IPS-15b (cell line): ENCODE measurements around the gene SKIC8.
A peak's percentile ranks its signal among the peaks of the same experiment; 100 is the strongest.

Experiments used
- H3K27me3 ChIP-seq: one replicate; pipeline ENCODE4 v1.6.1; 2013; ENCODE audit warnings: low read length; ENCODE audit not compliant: control insufficient read depth, insufficient read depth
- H3K36me3 ChIP-seq: one replicate; pipeline ENCODE4 v1.6.1; 2013; ENCODE audit warnings: low read length; ENCODE audit not compliant: control insufficient read depth, insufficient read depth
- H3K4me1 ChIP-seq: one replicate; pipeline ENCODE4 v1.6.1; 2013; ENCODE audit warnings: mild to moderate bottlenecking, low read length; ENCODE audit not compliant: control insufficient read depth, insufficient read depth
- H3K4me3 ChIP-seq: one replicate; pipeline ENCODE4 v1.5.1; 2013; ENCODE audit warnings: low read depth, low read length
- H3K9ac ChIP-seq: one replicate; pipeline ENCODE4 v1.6.1; 2013; ENCODE audit warnings: low read depth, mild to moderate bottlenecking, low read length
- H3K9me3 ChIP-seq: one replicate; pipeline ENCODE4 v1.6.1; 2013; ENCODE audit warnings: mild to moderate bottlenecking, low read length; ENCODE audit not compliant: control insufficient read depth, insufficient read depth

SKIC8 gene

GRCh38 chr15:78319588-78319987 is 20.2 kb upstream of the SKIC8 start:
- H3K4me3 ChIP-seq: no peak overlapping the region
- no peaks in the 10 kb centered on the region for H3K9me3 ChIP-seq
- no peak overlapping the region for H3K9ac ChIP-seq
- no peaks in the 10 kb centered on the region for H3K36me3 ChIP-seq
- peaks cover 17% of the 10 kb centered on the region for H3K4me1 ChIP-seq
- H3K27me3 ChIP-seq: no peaks in the 10 kb centered on the region

GRCh38 chr15:78317145-78317836 is 17.9 kb upstream of the SKIC8 start:
- H3K36me3 ChIP-seq: no peaks in the 10 kb centered on the region
- no peaks in the 10 kb centered on the region for H3K27me3 ChIP-seq
- H3K9me3 ChIP-seq: no peaks in the 10 kb centered on the region
- H3K4me1 ChIP-seq: peaks cover 17% of the 10 kb centered on the region
- H3K9ac ChIP-seq: no peak overlapping the region
- no peak overlapping the region for H3K4me3 ChIP-seq

- Histone ChIP-seq H3K9me3 (no peaks in the 10 kb centered on the region), H3K36me3 (no peaks in the 10 kb centered on the region), H3K4me1 (peaks cover 12% of the 10 kb centered on the region), H3K27me3 (no peaks in the 10 kb centered on the region), H3K9ac (peak overlapping the region; percentile 55), H3K4me3 (no peak overlapping the region)
These were observed 17.1 kb upstream of the SKIC8 start for GRCh38 chr15:78316283-78317083.

GRCh38 chr15:78315686-78316282 is 16.4 kb upstream of the SKIC8 start:
- Histone ChIP-seq H3K4me1 (peaks cover 12% of the 10 kb centered on the region), H3K9me3 (no peaks in the 10 kb centered on the region), H3K4me3 (no peak overlapping the region), H3K36me3 (no peaks in the 10 kb centered on the region), H3K9ac (peak overlapping the region; percentile 55), H3K27me3 (no peaks in the 10 kb centered on the region)

GRCh38 chr15:78314181-78314581 is 14.8 kb upstream of the SKIC8 start:
- H3K9ac ChIP-seq: no peak overlapping the region
- H3K4me1 ChIP-seq: peaks cover 12% of the 10 kb centered on the region
- no peaks in the 10 kb centered on the region for H3K36me3 ChIP-seq
- H3K4me3 ChIP-seq: no peak overlapping the region
- H3K9me3 ChIP-seq: no peaks in the 10 kb centered on the region
- H3K27me3 ChIP-seq: no peaks in the 10 kb centered on the region

GRCh38 chr15:78313383-78313782 is 14.0 kb upstream of the SKIC8 start:
- no peaks in the 10 kb centered on the region for H3K27me3 ChIP-seq
- H3K9ac ChIP-seq: no peak overlapping the region
- H3K4me3 ChIP-seq: no peak overlapping the region
- no peaks in the 10 kb centered on the region for H3K9me3 ChIP-seq
- no peaks in the 10 kb centered on the region for H3K36me3 ChIP-seq
- H3K4me1 ChIP-seq: peaks cover 12% of the 10 kb centered on the region

- H3K36me3 ChIP-seq: no peaks in the 10 kb centered on the region
- H3K4me3 ChIP-seq: no peak overlapping the region
- H3K4me1 ChIP-seq: peaks cover 12% of the 10 kb centered on the region
- H3K9ac ChIP-seq: no peak overlapping the region
- H3K9me3 ChIP-seq: no peaks in the 10 kb centered on the region
- no peaks in the 10 kb centered on the region for H3K27me3 ChIP-seq
These were observed 13.5 kb upstream of the SKIC8 start for GRCh38 chr15:78312957-78313356.

- Histone ChIP-seq H3K9ac (no peak overlapping the region), H3K9me3 (no peaks in the 10 kb centered on the region), H3K36me3 (no peaks in the 10 kb centered on the region), H3K27me3 (no peaks in the 10 kb centered on the region), H3K4me1 (peaks cover 12% of the 10 kb centered on the region), H3K4me3 (no peak overlapping the region)
These were observed 13.1 kb upstream of the SKIC8 start for GRCh38 chr15:78312536-78312935.

- Histone ChIP-seq H3K4me1 (peaks cover 5% of the 10 kb centered on the region), H3K9me3 (no peaks in the 10 kb centered on the region), H3K9ac (no peak overlapping the region), H3K4me3 (no peak overlapping the region), H3K36me3 (no peaks in the 10 kb centered on the region), H3K27me3 (no peaks in the 10 kb centered on the region)
These were observed 11.9 kb upstream of the SKIC8 start for GRCh38 chr15:78311292-78311691.

GRCh38 chr15:78308422-78309032 is 9.1 kb upstream of the SKIC8 start:
- H3K9me3 ChIP-seq: no peaks in the 10 kb centered on the region
- no peak overlapping the region for H3K9ac ChIP-seq
- peaks cover 7% of the 10 kb centered on the region for H3K4me1 ChIP-seq
- no peaks in the 10 kb centered on the region for H3K36me3 ChIP-seq
- H3K27me3 ChIP-seq: no peaks in the 10 kb centered on the region
- H3K4me3 ChIP-seq: no peak overlapping the region

- no peaks in the 10 kb centered on the region for H3K9me3 ChIP-seq
These were observed 8.6 kb upstream of the SKIC8 start for GRCh38 chr15:78307976-78308375.

More at GRCh38 chr15:78307976-78308375, 8.6 kb upstream of the SKIC8 start:
- Histone ChIP-seq H3K4me3 (no peak overlapping the region), H3K9ac (no peak overlapping the region), H3K4me1 (peaks cover 7% of the 10 kb centered on the region), H3K27me3 (no peaks in the 10 kb centered on the region), H3K36me3 (no peaks in the 10 kb centered on the region)
